ENCODE measurements around the gene C1orf35. TPM values are rescaled to one million over a fixed set of nuclear protein-coding genes. Genes with fewer than 3 reads are reported as not detected.

Gene C1orf35
- total and polyA plus RNA-seq, 9 of the 15 experiments (the other 6 are each of a cell fraction or from before 2014, with no cell fraction given), result 3.2 to 48.7 (median 12.5) TPM

DNA sequence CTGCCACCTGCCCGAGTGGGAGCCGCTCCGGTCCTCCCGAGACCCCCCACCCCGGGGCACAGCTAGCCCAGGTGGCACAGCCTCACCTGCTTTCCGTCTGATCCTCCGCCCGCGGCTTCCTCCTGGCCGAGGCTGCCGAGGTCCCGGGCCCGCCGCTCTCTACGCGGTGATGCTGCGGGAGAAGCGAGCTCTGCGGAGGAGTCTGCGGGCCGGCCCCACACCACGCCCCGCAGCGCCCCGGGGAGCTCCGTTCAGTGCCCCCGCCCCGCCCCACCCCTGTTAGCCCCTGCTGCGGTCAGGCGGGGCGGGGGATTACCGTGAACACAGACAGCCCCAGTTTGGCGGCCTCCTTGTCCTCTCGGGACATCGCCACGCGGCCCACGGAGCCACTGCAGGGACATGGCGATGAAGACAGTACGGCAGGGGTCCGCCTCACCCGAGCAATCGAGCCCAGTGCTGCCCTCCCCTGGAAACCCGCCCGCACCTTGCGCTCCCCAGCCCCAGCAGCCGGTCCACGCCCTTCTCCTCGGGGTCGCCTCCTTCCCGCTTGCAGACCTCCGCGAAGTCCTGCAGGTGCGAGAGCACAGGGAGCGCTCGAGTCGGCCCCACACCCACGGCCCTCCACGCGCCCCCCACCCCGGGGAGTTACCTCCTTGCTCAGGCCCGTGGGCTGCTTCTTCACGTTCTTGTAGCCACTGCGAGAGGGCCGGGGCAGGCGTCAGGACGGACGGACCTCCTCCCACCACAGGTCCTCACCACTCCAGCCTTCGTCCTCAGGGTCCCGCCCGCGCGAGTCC, 933 bp downstream of the C1orf35 start (continued):
- TF ChIP-seq MIER1 (IDR thresholded peaks at IDR 0.05; ENCODE audit: low read depth), result no peak
- 0 out of 2 replicates have a peak, but pooled peaks have one; percentile 7 for TF ChIP-seq CREM (IDR thresholded peaks at IDR 0.05; ENCODE audit: low read depth)
- TF ChIP-seq CTBP1 (IDR thresholded peaks at IDR 0.05; ENCODE audit: borderline replicate concordance), result peak; percentile 16; the same call in 1 of the 2 replicates
- TF ChIP-seq, protein P1, sequence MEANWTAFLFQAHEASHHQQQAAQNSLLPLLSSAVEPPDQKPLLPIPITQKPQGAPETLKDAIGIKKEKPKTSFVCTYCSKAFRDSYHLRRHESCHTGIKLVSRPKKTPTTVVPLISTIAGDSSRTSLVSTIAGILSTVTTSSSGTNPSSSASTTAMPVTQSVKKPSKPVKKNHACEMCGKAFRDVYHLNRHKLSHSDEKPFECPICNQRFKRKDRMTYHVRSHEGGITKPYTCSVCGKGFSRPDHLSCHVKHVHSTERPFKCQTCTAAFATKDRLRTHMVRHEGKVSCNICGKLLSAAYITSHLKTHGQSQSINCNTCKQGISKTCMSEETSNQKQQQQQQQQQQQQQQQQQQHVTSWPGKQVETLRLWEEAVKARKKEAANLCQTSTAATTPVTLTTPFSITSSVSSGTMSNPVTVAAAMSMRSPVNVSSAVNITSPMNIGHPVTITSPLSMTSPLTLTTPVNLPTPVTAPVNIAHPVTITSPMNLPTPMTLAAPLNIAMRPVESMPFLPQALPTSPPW (CRISPR knock-in tag; IDR thresholded peaks at IDR 0.05), result peak; percentile 72
- peak; percentile 7; the same call in 1 of the 2 replicates for TF ChIP-seq RAD51 (IDR thresholded peaks at IDR 0.05; ENCODE audit: borderline replicate concordance, low read depth)
- peak; percentile 49; the same call in 1 of the 2 replicates for TF ChIP-seq OTX1 (CRISPR knock-in tag; IDR thresholded peaks at IDR 0.05)
- TF ChIP-seq FOXM1 (IDR thresholded peaks at IDR 0.05; ENCODE audit: low read depth), result no peak
- TF ChIP-seq FOXM1 (CRISPR knock-in tag; IDR thresholded peaks at IDR 0.05; ENCODE audit: low read depth), result 0 out of 2 replicates have a peak, but pooled peaks have one; percentile 6
- TF ChIP-seq ZBTB7A (IDR thresholded peaks at IDR 0.05; ENCODE audit: borderline replicate concordance, control insufficient read depth, low read depth, low read length), result peak; percentile 72; the same call in 1 of the 2 replicates
- TF ChIP-seq KLF1 (tag; IDR thresholded peaks at IDR 0.05), result peak; percentile 47; the same call in 1 of the 2 replicates
- TF ChIP-seq, protein P2, sequence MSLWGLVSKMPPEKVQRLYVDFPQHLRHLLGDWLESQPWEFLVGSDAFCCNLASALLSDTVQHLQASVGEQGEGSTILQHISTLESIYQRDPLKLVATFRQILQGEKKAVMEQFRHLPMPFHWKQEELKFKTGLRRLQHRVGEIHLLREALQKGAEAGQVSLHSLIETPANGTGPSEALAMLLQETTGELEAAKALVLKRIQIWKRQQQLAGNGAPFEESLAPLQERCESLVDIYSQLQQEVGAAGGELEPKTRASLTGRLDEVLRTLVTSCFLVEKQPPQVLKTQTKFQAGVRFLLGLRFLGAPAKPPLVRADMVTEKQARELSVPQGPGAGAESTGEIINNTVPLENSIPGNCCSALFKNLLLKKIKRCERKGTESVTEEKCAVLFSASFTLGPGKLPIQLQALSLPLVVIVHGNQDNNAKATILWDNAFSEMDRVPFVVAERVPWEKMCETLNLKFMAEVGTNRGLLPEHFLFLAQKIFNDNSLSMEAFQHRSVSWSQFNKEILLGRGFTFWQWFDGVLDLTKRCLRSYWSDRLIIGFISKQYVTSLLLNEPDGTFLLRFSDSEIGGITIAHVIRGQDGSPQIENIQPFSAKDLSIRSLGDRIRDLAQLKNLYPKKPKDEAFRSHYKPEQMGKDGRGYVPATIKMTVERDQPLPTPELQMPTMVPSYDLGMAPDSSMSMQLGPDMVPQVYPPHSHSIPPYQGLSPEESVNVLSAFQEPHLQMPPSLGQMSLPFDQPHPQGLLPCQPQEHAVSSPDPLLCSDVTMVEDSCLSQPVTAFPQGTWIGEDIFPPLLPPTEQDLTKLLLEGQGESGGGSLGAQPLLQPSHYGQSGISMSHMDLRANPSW (CRISPR knock-in tag; IDR thresholded peaks at IDR 0.05), result peak; percentile 76; the same call in 1 of the 2 replicates
- TF ChIP-seq LCOR (CRISPR knock-in tag; IDR thresholded peaks at IDR 0.05), result peak; percentile 49; the same call in 1 of the 2 replicates
- TF ChIP-seq SMAD4 (CRISPR knock-in tag; conservative IDR thresholded peaks at IDR 0.05), result peak; percentile 60; the same call in 1 of the 2 replicates
- TF ChIP-seq SAP30 (IDR thresholded peaks at IDR 0.05; ENCODE audit: borderline replicate concordance, insufficient read depth, low read depth, low read length, poor library complexity, severe bottlenecking), result peak; percentile 25
- no peak for TF ChIP-seq MXI1 (IDR thresholded peaks at IDR 0.05; ENCODE audit: low read depth, low read length)
- peak in 1 of 2 experiments; percentile 13; a peak in 1 of 4 replicates for TF ChIP-seq SIN3A (IDR thresholded peaks at IDR 0.05; ENCODE audit: borderline replicate concordance in 2 of 2, control insufficient read depth in 1 of 2, low read depth in 2 of 2, low read length in 2 of 2)
- TF ChIP-seq RB1 (IDR thresholded peaks at IDR 0.05; ENCODE audit: low read depth), result peak; percentile 22; the same call in 1 of the 2 replicates
- TF ChIP-seq SAFB (IDR thresholded peaks at IDR 0.05; ENCODE audit: borderline replicate concordance, low read depth, low read length), result peak; percentile 78; the same call in 1 of the 2 replicates
- TF ChIP-seq POLR2G (IDR thresholded peaks at IDR 0.05; ENCODE audit: low read depth, low read length), result peak; percentile 66
- TF ChIP-seq NFIC (IDR thresholded peaks at IDR 0.05), result peak; percentile 11; the same call in 1 of the 2 replicates
